CD14-positive monocyte (primary cell): Measurements from ENCODE around the gene AQP2. TPM values are rescaled to one million over a fixed set of nuclear protein-coding genes. Genes with fewer than 3 reads are reported as not detected.
A peak's percentile ranks its signal among the peaks of the same experiment; 100 is the strongest.

ENCODE experiments used
- DNase-seq, 3 donors: peaks; one replicate each; pipeline ENCODE4 v3.0.0-alpha.2; 2011 to 2022
- H2AFZ ChIP-seq: 2 replicates; pipeline ENCODE4 v1.6.0; 2012; ENCODE audit warnings: mild to moderate bottlenecking, low read depth, low read length, inconsistent platforms; ENCODE audit not compliant: insufficient read depth, poor library complexity, severe bottlenecking
- H3K27ac ChIP-seq, 2 donors: 1 replicate in 1 of 2; 2 replicates in 1 of 2; pipeline ENCODE4 v1.5.1; 2012 to 2013; ENCODE audit warnings: low read length in 2 of 2, control low read depth in 1 of 2, inconsistent platforms in 1 of 2, low read depth in 1 of 2, mild to moderate bottlenecking in 1 of 2
- H3K27me3 ChIP-seq, 2 donors: one replicate each; pipeline versions ENCODE4 v1.6.0 to v1.6.1; 2011 to 2013; ENCODE audit warnings: low read length in 2 of 2; ENCODE audit not compliant: control insufficient read depth in 2 of 2, insufficient read depth in 2 of 2
- H3K36me3 ChIP-seq, 2 donors: replicated peaks in 1 of 2; 1 replicate in 1 of 2; 2 replicates in 1 of 2; pipeline versions ENCODE4 v1.5.1 to v1.6.1; 2012 to 2013; ENCODE audit warnings: low read length in 2 of 2, control low read depth in 1 of 2, inconsistent platforms in 1 of 2, mild to moderate bottlenecking in 1 of 2; ENCODE audit not compliant: insufficient read depth in 2 of 2, control insufficient read depth in 1 of 2
- H3K4me1 ChIP-seq, 2 donors: 1 replicate in 1 of 2; 2 replicates in 1 of 2; pipeline versions ENCODE4 v1.5.1 to v1.6.1; 2012 to 2013; ENCODE audit warnings: low read length in 2 of 2, control low read depth in 1 of 2, inconsistent platforms in 1 of 2, mild to moderate bottlenecking in 1 of 2, moderate library complexity in 1 of 2; ENCODE audit not compliant: insufficient read depth in 2 of 2, control insufficient read depth in 1 of 2
- H3K4me2 ChIP-seq: replicated peaks from 2 replicates; pipeline ENCODE3; 2012; ENCODE audit warnings: low read length, moderate library complexity, mild to moderate bottlenecking; ENCODE audit not compliant: poor library complexity, severe bottlenecking; ENCODE audit errors: extremely low read depth
- H3K4me3 ChIP-seq, 3 experiments: fragments of 200-600 bp in 1 of 3; sonication (generic) in 1 of 3; replicated peaks in 1 of 3; 1 replicate in 2 of 3; 2 replicates in 1 of 3; pipeline ENCODE4 v1.5.1; 2011 to 2013; ENCODE audit warnings: low read length in 3 of 3, mild to moderate bottlenecking in 3 of 3, control low read depth in 2 of 3, low read depth in 2 of 3, inconsistent platforms in 1 of 3, moderate library complexity in 1 of 3
- H3K79me2 ChIP-seq: 2 replicates; pipeline ENCODE4 v1.6.0; 2012; ENCODE audit warnings: mild to moderate bottlenecking, control low read depth, inconsistent platforms, low read length, moderate library complexity; ENCODE audit not compliant: insufficient read depth
- H3K9ac ChIP-seq: 2 replicates; pipeline ENCODE4 v1.6.0; 2017; ENCODE audit warnings: low read length, mild to moderate bottlenecking; ENCODE audit not compliant: insufficient read depth, poor library complexity, severe bottlenecking
- H3K9me3 ChIP-seq, 2 donors: replicated peaks in 1 of 2; 1 replicate in 1 of 2; 2 replicates in 1 of 2; pipeline versions ENCODE4 v1.5.1 to v1.6.1; 2012 to 2013; ENCODE audit warnings: low read length in 2 of 2, control low read depth in 1 of 2; ENCODE audit not compliant: control insufficient read depth in 1 of 2, insufficient read depth in 1 of 2
- H4K20me1 ChIP-seq: 2 replicates; pipeline ENCODE4 v1.6.0; 2012; ENCODE audit warnings: mild to moderate bottlenecking, low read length, control low read depth, moderate library complexity; ENCODE audit not compliant: insufficient read depth
- H3K27ac Mint-ChIP-seq, 7 donors: one replicate each; pipeline ENCODE4 v1.8.0; 2020; ENCODE audit warnings: mild to moderate bottlenecking in 7 of 7, mixed read lengths in 7 of 7, moderate library complexity in 6 of 7, inconsistent platforms in 2 of 7
- H3K27me3 Mint-ChIP-seq, 3 donors: one replicate each; pipeline ENCODE4 v1.8.0; 2021 to 2022; ENCODE audit warnings: low read depth in 3 of 3, mild to moderate bottlenecking in 3 of 3, mixed read lengths in 3 of 3, moderate library complexity in 3 of 3, inconsistent platforms in 1 of 3
- H3K36me3 Mint-ChIP-seq, 2 donors: one replicate each; pipeline ENCODE4 v1.8.0; 2020; ENCODE audit warnings: mixed read lengths in 2 of 2, inconsistent platforms in 1 of 2, mild to moderate bottlenecking in 1 of 2
- H3K4me1 Mint-ChIP-seq: one replicate; pipeline ENCODE4 v1.8.0; 2020; ENCODE audit warnings: mild to moderate bottlenecking, mixed read lengths
- H3K4me3 Mint-ChIP-seq, 2 donors: one replicate each; pipeline ENCODE4 v1.8.0; 2020; ENCODE audit warnings: mild to moderate bottlenecking in 2 of 2, mixed read lengths in 2 of 2, moderate library complexity in 1 of 2
- H3K9me3 Mint-ChIP-seq, 7 donors: one replicate each; pipeline ENCODE4 v1.8.0; 2020 to 2022; ENCODE audit warnings: mixed read lengths in 7 of 7, mild to moderate bottlenecking in 6 of 7, moderate library complexity in 6 of 7, inconsistent platforms in 2 of 7
- CTCF ChIP-seq: fragments of 200-600 bp; IDR thresholded peaks from one replicate; pipeline ENCODE4 v1.8.0; 2022; ENCODE audit warnings: antibody characterized with exemption, mild to moderate bottlenecking
- WGBS: methylation state at CpG from one replicate; pipeline ENCODE4 v1.1.5; 2013; ENCODE audit warnings: missing lambda C conversion rate; ENCODE audit not compliant: insufficient coverage; 5-methylcytosine and 5-hydroxymethylcytosine counted together
- intact Hi-C, 2 donors: fragments of 100-400 bp; cut with micrococcal nuclease; formaldehyde crosslinking; loops; one replicate each; pipeline versions ENCODE4 v1.15.0 to v1.15.1; 2023
- polyA plus RNA-seq, 3 donors: library from polyadenylated mRNA; depleted of rRNA in 1 of 3; unstranded in 2 of 3; stranded (reverse) in 1 of 3; fragments of 300-500 nt in 2 of 3; fragments of >200 nt in 1 of 3; fragmentation: Illumina TruSeq in 2 of 3; gene quantifications; 1 replicate in 2 of 3; 2 replicates in 1 of 3; pipeline ENCODE4 v1.2.3, GENCODE V29; 2012 to 2021

AQP2 gene
- polyA plus RNA-seq, 3 donors = not detected

GRCh38 chr12:49965836-49966235 lies 15.3 kb downstream of the AQP2 start:
- Mint-ChIP-seq H3K36me3 (no peaks in the 10 kb centered on the region), H3K9me3 (peaks cover 0 to 7% (median 2%) of the 10 kb centered on the region in 7 donors), H3K27ac (no peak overlapping the region), H3K4me3 (peak overlapping the region in 1 of 2 donors; percentile 30), H3K4me1 (peaks cover 12% of the 10 kb centered on the region), H3K27me3 (peaks cover 54 to 66% (median 57%) of the 10 kb centered on the region in 3 donors)
- Histone ChIP-seq H3K4me1 (peaks cover 19 to 33% of the 10 kb centered on the region in 2 donors), H3K4me3 (no peak overlapping the region), H3K4me2 (no peak overlapping the region), H3K27ac (no peak overlapping the region), H3K9me3 (peaks cover 0 to 4% of the 10 kb centered on the region in 2 donors), H3K9ac (no peak overlapping the region), H3K36me3 (no peaks in the 10 kb centered on the region), H3K27me3 (peaks cover 10 to 73% of the 10 kb centered on the region in 2 donors), H4K20me1 (no peaks in the 10 kb centered on the region), H3K79me2 (no peaks in the 10 kb centered on the region), H2AFZ (no peak overlapping the region)
- TF ChIP-seq CTCF = no peak
- 68% methylated on average over 5 of the region's 6 CpGs for WGBS
- DNase-seq = no peak
- intact Hi-C loops = loop anchor here (2.0 to 10.0 kb wide), 4 partner anchors 91 to 211 kb away; partner anchors contain the start of gene ASIC1 (in 2 of the 2)

GRCh38 chr12:49966511-49967041 lies 16.0 kb downstream of the AQP2 start:
- intact Hi-C loops = loop anchor here (1.0 to 10.0 kb wide), 5 partner anchors 90 to 210 kb away; partner anchors contain the start of gene ASIC1 (in 2 of the 2)
- 25% methylated on average over 9 of the region's 16 CpGs for WGBS
- Histone ChIP-seq H3K9me3 (no peaks in the 10 kb centered on the region), H3K4me3 (no peak overlapping the region), H3K9ac (no peak overlapping the region), H3K4me2 (no peak overlapping the region), H3K27me3 (peaks cover 9 to 76% of the 10 kb centered on the region in 2 donors), H3K36me3 (no peaks in the 10 kb centered on the region), H3K79me2 (no peaks in the 10 kb centered on the region), H4K20me1 (no peaks in the 10 kb centered on the region), H3K27ac (no peak overlapping the region), H3K4me1 (peaks cover 19 to 26% of the 10 kb centered on the region in 2 donors), H2AFZ (no peak overlapping the region)
- Mint-ChIP-seq H3K27ac (peak overlapping the region in 1 of 7 donors; percentile 8), H3K36me3 (no peaks in the 10 kb centered on the region), H3K9me3 (peaks cover 0 to 5% (median 2%) of the 10 kb centered on the region in 7 donors), H3K27me3 (peaks cover 51 to 60% (median 52%) of the 10 kb centered on the region in 3 donors), H3K4me3 (peak overlapping the region; percentile 2 to 21), H3K4me1 (peaks cover 12% of the 10 kb centered on the region)
- TF ChIP-seq CTCF = no peak
- DNase-seq = no peak
